A673 (cell line): Measurements from ENCODE around the gene VAT1.

Experiments
- EZH2 ChIP-seq: fragments of 200-600 bp; sonication (generic); IDR thresholded peaks from 2 replicates; pipeline ENCODE4 v1.6.1; 2017; ENCODE audit warnings: borderline replicate concordance, low read depth, mild to moderate bottlenecking, mixed read lengths, antibody characterized with exemption, low read length; ENCODE audit not compliant: poor library complexity, severe bottlenecking
- TF ChIP-seq, protein P1 (sequence below): fragments of 300-800, 200-600 bp; sonication (generic); conservative IDR thresholded peaks from 2 replicates; pipeline ENCODE4 v1.5.1; 2017; ENCODE audit warnings: low read depth, mild to moderate bottlenecking, antibody characterized with exemption, low read length, moderate library complexity, mixed read lengths

DNA sequence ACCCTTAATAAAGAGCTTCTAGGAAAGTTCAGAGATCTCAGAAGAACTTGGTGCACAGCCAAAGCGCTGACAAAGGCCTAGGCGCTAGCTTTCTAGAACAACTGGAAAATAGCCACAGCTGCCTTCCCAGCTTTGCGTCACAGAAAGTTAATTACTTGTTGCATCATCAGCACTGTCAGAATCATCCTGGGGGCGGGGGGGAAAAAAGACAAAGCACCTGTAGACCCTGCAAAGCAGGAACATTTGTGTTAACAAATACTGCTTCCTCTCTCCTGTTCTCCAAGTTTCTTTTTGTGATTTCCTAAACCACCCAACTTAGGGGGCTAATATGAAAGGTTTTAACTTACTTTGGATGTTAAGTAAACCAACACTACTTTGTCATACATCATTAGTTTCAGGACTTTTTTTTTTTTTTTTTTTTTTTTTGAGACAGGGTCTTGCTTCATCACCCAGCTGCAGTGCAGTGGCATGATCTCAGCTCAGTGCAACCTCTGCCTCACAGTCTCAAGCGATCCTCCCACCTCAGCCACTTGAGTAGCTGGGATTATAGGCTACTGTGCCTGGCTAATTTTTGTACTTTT lies 53.1 kb downstream of the VAT1 start:
- TF ChIP-seq, protein P1, sequence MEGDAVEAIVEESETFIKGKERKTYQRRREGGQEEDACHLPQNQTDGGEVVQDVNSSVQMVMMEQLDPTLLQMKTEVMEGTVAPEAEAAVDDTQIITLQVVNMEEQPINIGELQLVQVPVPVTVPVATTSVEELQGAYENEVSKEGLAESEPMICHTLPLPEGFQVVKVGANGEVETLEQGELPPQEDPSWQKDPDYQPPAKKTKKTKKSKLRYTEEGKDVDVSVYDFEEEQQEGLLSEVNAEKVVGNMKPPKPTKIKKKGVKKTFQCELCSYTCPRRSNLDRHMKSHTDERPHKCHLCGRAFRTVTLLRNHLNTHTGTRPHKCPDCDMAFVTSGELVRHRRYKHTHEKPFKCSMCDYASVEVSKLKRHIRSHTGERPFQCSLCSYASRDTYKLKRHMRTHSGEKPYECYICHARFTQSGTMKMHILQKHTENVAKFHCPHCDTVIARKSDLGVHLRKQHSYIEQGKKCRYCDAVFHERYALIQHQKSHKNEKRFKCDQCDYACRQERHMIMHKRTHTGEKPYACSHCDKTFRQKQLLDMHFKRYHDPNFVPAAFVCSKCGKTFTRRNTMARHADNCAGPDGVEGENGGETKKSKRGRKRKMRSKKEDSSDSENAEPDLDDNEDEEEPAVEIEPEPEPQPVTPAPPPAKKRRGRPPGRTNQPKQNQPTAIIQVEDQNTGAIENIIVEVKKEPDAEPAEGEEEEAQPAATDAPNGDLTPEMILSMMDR, result no peak
- TF ChIP-seq EZH2, result no peak
